ENCODE data around the gene CLHC1.
"Not testable (repeated sequence)": the region's sequence is repeated elsewhere in the genome, so short reads cannot be mapped to it uniquely, and the experiment has no call there.

Gene CLHC1

GRCh38 chr2:55232084-55232862 is at the start of gene CLHC1, which contains the start of gene RPS27A:
Gene CLHC1 (minus strand): TSS chr2:55232293. CDS start chr2:55222411, 9,882 bp downstream.
Gene RPS27A (plus strand): TSS chr2:55232688. CDS start chr2:55232825, 137 bp downstream.
- peak; percentile 96 for DNase-seq (ENCODE audit: low read depth)

- DNase-seq (ENCODE audit: low read depth): not testable (repeated sequence)
Measured at GRCh38 chr2:55280851-55281546, 48.9 kb upstream of the CLHC1 start.

GRCh38 chr2:55279859-55280424 is 47.8 kb upstream of the CLHC1 start:
- not testable (repeated sequence) for DNase-seq (ENCODE audit: low read depth)

- not testable (repeated sequence) for DNase-seq (ENCODE audit: low read depth)
Measured at GRCh38 chr2:55279214-55279835, 47.2 kb upstream of the CLHC1 start.

- no peak for DNase-seq (ENCODE audit: low read depth)
Measured at GRCh38 chr2:55277310-55277709, 45.2 kb upstream of the CLHC1 start.

- not testable (repeated sequence) for DNase-seq (ENCODE audit: low read depth)
Measured at GRCh38 chr2:55274346-55274745, 42.3 kb upstream of the CLHC1 start.

GRCh38 chr2:55269645-55269990 is 37.5 kb upstream of the CLHC1 start:
- DNase-seq (ENCODE audit: low read depth): peak; percentile 12

- peak; percentile 97 for DNase-seq (ENCODE audit: low read depth)
Measured at GRCh38 chr2:55268907-55269644, 37.0 kb upstream of the CLHC1 start, which contains the start of gene MTIF2. Gene MTIF2 (minus strand): TSS chr2:55269231. CDS start chr2:55263858, 5,373 bp downstream.

GRCh38 chr2:55268288-55268906 is 36.3 kb upstream of the CLHC1 start:
- peak; percentile 13 for DNase-seq (ENCODE audit: low read depth)

GRCh38 chr2:55259586-55259985 is 27.5 kb upstream of the CLHC1 start:
- DNase-seq (ENCODE audit: low read depth): not testable (repeated sequence)

GRCh38 chr2:55252832-55253231 is 20.7 kb upstream of the CLHC1 start:
- DNase-seq (ENCODE audit: low read depth): no peak

GRCh38 chr2:55247025-55247424 is 14.9 kb upstream of the CLHC1 start:
- DNase-seq (ENCODE audit: low read depth): no peak

GRCh38 chr2:55245411-55245810 is 13.3 kb upstream of the CLHC1 start:
- no peak for DNase-seq (ENCODE audit: low read depth)

GRCh38 chr2:55242617-55243016 is 10.5 kb upstream of the CLHC1 start:
- DNase-seq (ENCODE audit: low read depth): no peak

GRCh38 chr2:55241582-55241981 is 9.5 kb upstream of the CLHC1 start:
- not testable (repeated sequence) for DNase-seq (ENCODE audit: low read depth)

GRCh38 chr2:55239656-55240222 is 7.6 kb upstream of the CLHC1 start:
- no peak for DNase-seq (ENCODE audit: low read depth)

GRCh38 chr2:55236992-55237543 is 5.0 kb upstream of the CLHC1 start:
- DNase-seq (ENCODE audit: low read depth): no peak

- DNase-seq (ENCODE audit: low read depth): no peak
Measured at GRCh38 chr2:55235724-55236538, 3.8 kb upstream of the CLHC1 start.

- DNase-seq (ENCODE audit: low read depth): no peak
Measured at GRCh38 chr2:55233658-55233940, 1.5 kb upstream of the CLHC1 start.
